H1 (cell line): ENCODE results near the gene PPP1R12A. TPM values are rescaled to one million over a fixed set of nuclear protein-coding genes. Genes with fewer than 3 reads are reported as not detected.

Source experiments
- CTCF ChIA-PET: fragments of 300-600 bp; sonication (Branson Sonifier 250); formaldehyde crosslinking; loops from one replicate; lab custom pipeline; 2021; ENCODE audit not compliant: partially characterized antibody; lab: Charles Lee
- POLR2A ChIA-PET: fragments of 300-600 bp; sonication (Branson Sonifier 250); formaldehyde crosslinking; loops from one replicate; lab custom pipeline; 2021; ENCODE audit warnings: inconsistent platforms; ENCODE audit not compliant: partially characterized antibody; lab: Charles Lee
- DNase-seq, 2 experiments: peaks; one replicate each; pipeline versions ENCODE4 v3.0.0 to v3.0.0-alpha.2; 2010 to 2022; ENCODE audit warnings: low spot score in 2 of 2, low read depth in 1 of 2, mixed read lengths in 1 of 2
- FAIRE-seq: peaks from 2 replicates; lab custom pipeline; 2011; peaks lifted over from hg19 to GRCh38; lab: Jason Lieb, UNC
- H2AFZ ChIP-seq: 2 replicates; pipeline ENCODE4 v1.8.1; 2012; ENCODE audit warnings: low read length, inconsistent platforms
- H2AK5ac ChIP-seq: 2 replicates; pipeline ENCODE4 v1.6.1; 2013; ENCODE audit warnings: low read depth, low read length
- H2BK120ac ChIP-seq: replicated peaks from 2 replicates; pipeline ENCODE3; 2013; ENCODE audit warnings: low read depth, low read length, inconsistent platforms
- H2BK12ac ChIP-seq: 2 replicates; pipeline ENCODE4 v1.6.1; 2013; ENCODE audit warnings: low read depth, low read length
- H2BK15ac ChIP-seq: 2 replicates; pipeline ENCODE4 v1.6.1; 2013; ENCODE audit warnings: low read length
- H2BK20ac ChIP-seq: 2 replicates; pipeline ENCODE4 v1.6.1; 2013; ENCODE audit warnings: low read length
- H2BK5ac ChIP-seq: 2 replicates; pipeline ENCODE4 v1.6.1; 2013; ENCODE audit warnings: low read depth, low read length
- H3K14ac ChIP-seq: 2 replicates; pipeline ENCODE4 v1.6.1; 2013; ENCODE audit warnings: inconsistent platforms; ENCODE audit not compliant: insufficient read length
- H3K18ac ChIP-seq: 2 replicates; pipeline ENCODE4 v1.6.1; 2013; ENCODE audit warnings: low read length; ENCODE audit errors: extremely low read depth
- H3K23ac ChIP-seq: 2 replicates; pipeline ENCODE4 v1.6.1; 2013; ENCODE audit warnings: inconsistent platforms; ENCODE audit not compliant: insufficient read length
- H3K23me2 ChIP-seq: 2 replicates; pipeline ENCODE4 v1.6.1; 2013; ENCODE audit warnings: low read depth, low read length
- H3K27ac ChIP-seq: 2 replicates; pipeline ENCODE4 v1.6.1; 2011; ENCODE audit warnings: low read depth, low read length, inconsistent platforms
- H3K27me3 ChIP-seq, 4 experiments: replicated peaks in 1 of 4; 1 replicate in 1 of 4; 2 replicates in 3 of 4; pipeline versions ENCODE4 v1.6.1 to v1.8.1; 2011 to 2013; ENCODE audit warnings: low read length in 3 of 4, mild to moderate bottlenecking in 3 of 4, inconsistent platforms in 2 of 4, mixed read lengths in 2 of 4, moderate library complexity in 1 of 4; ENCODE audit not compliant: control insufficient read depth in 3 of 4, insufficient read depth in 3 of 4; ENCODE audit errors: extremely low read depth in 1 of 4
- H3K36me3 ChIP-seq, 4 experiments: 2 replicates each; pipeline versions ENCODE4 v1.6.1 to v1.8.1; 2011 to 2013; ENCODE audit warnings: mild to moderate bottlenecking in 4 of 4, low read length in 3 of 4, moderate library complexity in 2 of 4, control low read depth in 1 of 4, inconsistent platforms in 1 of 4; ENCODE audit not compliant: insufficient read depth in 4 of 4, control insufficient read depth in 2 of 4
- H3K4ac ChIP-seq: replicated peaks from 2 replicates; pipeline ENCODE3; 2013; ENCODE audit warnings: low read length, low read depth, mixed read lengths, inconsistent platforms; ENCODE audit not compliant: insufficient read length
- H3K4me1 ChIP-seq, 4 experiments: replicated peaks in 1 of 4; 1 replicate in 1 of 4; 2 replicates in 3 of 4; pipeline versions ENCODE4 v1.6.1 to v1.8.1; 2011 to 2013; ENCODE audit warnings: low read length in 3 of 4, inconsistent platforms in 2 of 4, mixed read lengths in 1 of 4; ENCODE audit not compliant: insufficient read depth in 4 of 4, control insufficient read depth in 3 of 4
- H3K4me2 ChIP-seq, 2 experiments: 2 replicates each; pipeline versions ENCODE4 v1.6.1 to v1.8.1; 2011 to 2013; ENCODE audit warnings: low read depth in 2 of 2, low read length in 2 of 2, control low read depth in 1 of 2, inconsistent platforms in 1 of 2, mild to moderate bottlenecking in 1 of 2; ENCODE audit not compliant: insufficient read depth in 1 of 2
- H3K4me3 ChIP-seq, 4 experiments: fragments of 200-600, 300-600 bp in 1 of 4; sonication (generic), shearing (Covaris generic), sonication (Bioruptor Twin) in 1 of 4; 2 replicates each; pipeline versions ENCODE4 v1.5.1 to v1.8.1; 2011 to 2016; ENCODE audit warnings: low read length in 4 of 4, low read depth in 3 of 4, control low read depth in 2 of 4, inconsistent platforms in 2 of 4, mild to moderate bottlenecking in 2 of 4, mixed read lengths in 1 of 4, moderate library complexity in 1 of 4; ENCODE audit not compliant: insufficient read depth in 2 of 4; ENCODE audit errors: extremely low read depth in 1 of 4
- H3K56ac ChIP-seq: replicated peaks from 2 replicates; pipeline ENCODE3; 2013; ENCODE audit warnings: low read depth, mild to moderate bottlenecking, mixed read lengths, low read length, inconsistent platforms; ENCODE audit not compliant: insufficient read length
- H3K79me1 ChIP-seq: 2 replicates; pipeline ENCODE4 v1.6.1; 2013; ENCODE audit warnings: low read depth, low read length, control low read depth
- H3K79me2 ChIP-seq, 2 experiments: 2 replicates each; pipeline versions ENCODE4 v1.6.1 to v1.8.1; 2012 to 2013; ENCODE audit warnings: low read length in 2 of 2, mild to moderate bottlenecking in 2 of 2, inconsistent platforms in 1 of 2; ENCODE audit not compliant: insufficient read depth in 2 of 2, control insufficient read depth in 1 of 2
- H3K9ac ChIP-seq, 4 experiments: replicated peaks in 1 of 4; 1 replicate in 1 of 4; 2 replicates in 3 of 4; pipeline versions ENCODE4 v1.6.1 to v1.8.1; 2011 to 2013; ENCODE audit warnings: low read depth in 3 of 4, low read length in 3 of 4, control low read depth in 2 of 4, mild to moderate bottlenecking in 2 of 4, moderate library complexity in 2 of 4, inconsistent platforms in 1 of 4; ENCODE audit errors: extremely low read depth in 1 of 4
- H3K9me3 ChIP-seq, 2 experiments: 2 replicates each; pipeline versions ENCODE4 v1.6.1 to v1.8.1; 2012 to 2013; ENCODE audit warnings: mild to moderate bottlenecking in 2 of 2, moderate library complexity in 2 of 2, control low read depth in 1 of 2, inconsistent platforms in 1 of 2, low read depth in 1 of 2, low read length in 1 of 2, mixed read lengths in 1 of 2; ENCODE audit not compliant: insufficient read depth in 2 of 2
- H4K20me1 ChIP-seq, 2 experiments: replicated peaks in 1 of 2; 2 replicates each; pipeline versions ENCODE3 to v1.8.1; 2011 to 2013; ENCODE audit warnings: inconsistent platforms in 2 of 2, low read length in 2 of 2, mild to moderate bottlenecking in 1 of 2; ENCODE audit not compliant: insufficient read depth in 2 of 2, control insufficient read depth in 1 of 2
- H4K5ac ChIP-seq: 2 replicates; pipeline ENCODE4 v1.6.1; 2013; ENCODE audit warnings: low read length, low read depth, mixed read lengths, inconsistent platforms; ENCODE audit not compliant: insufficient read length
- H4K8ac ChIP-seq: 2 replicates; pipeline ENCODE4 v1.8.0; 2013; ENCODE audit warnings: mild to moderate bottlenecking, moderate library complexity, low read length, inconsistent platforms; ENCODE audit not compliant: insufficient read depth; ENCODE audit errors: extremely low read depth
- H4K91ac ChIP-seq: replicated peaks from 2 replicates; pipeline ENCODE3; 2013; ENCODE audit warnings: low read length, mixed read lengths, inconsistent platforms; ENCODE audit not compliant: insufficient read length
- ASH2L ChIP-seq: fragments of 200-600, 300-600 bp; sonication (generic); IDR thresholded peaks from one replicate; pipeline ENCODE4 v1.7.1; 2017; ENCODE audit warnings: low read length
- CHD1 ChIP-seq: IDR thresholded peaks from 2 replicates; pipeline ENCODE4 v1.6.1; 2012; ENCODE audit warnings: low read depth, low read length, improper control_type of control experiment
- FOSL1 ChIP-seq: IDR thresholded peaks from 2 replicates; pipeline ENCODE4 v1.6.1; 2011; ENCODE audit warnings: mild to moderate bottlenecking, low read depth, low read length, moderate library complexity; ENCODE audit not compliant: insufficient read depth
- JUND ChIP-seq: IDR thresholded peaks from 2 replicates; pipeline ENCODE4 v1.6.1; 2011; ENCODE audit warnings: mild to moderate bottlenecking, improper control_type of control experiment, low read length
- KDM1A ChIP-seq: fragments of 200-600, 300-600 bp; sonication (generic); IDR thresholded peaks from 2 replicates; pipeline ENCODE4 v1.7.1; 2016; ENCODE audit warnings: mild to moderate bottlenecking, low read length, borderline replicate concordance
- MAFK ChIP-seq: IDR thresholded peaks from 2 replicates; pipeline ENCODE4 v1.6.1; 2012; ENCODE audit warnings: low read depth, mild to moderate bottlenecking, improper control_type of control experiment, low read length
- POLR2AphosphoS5 ChIP-seq: IDR thresholded peaks from 2 replicates; pipeline ENCODE4 v1.6.1; 2011; ENCODE audit warnings: low read depth, low read length
- SIN3A ChIP-seq, 2 experiments: IDR thresholded peaks in 1 of 2; conservative IDR thresholded peaks in 1 of 2; 2 replicates each; pipeline ENCODE4 v1.6.1; 2011 to 2012; ENCODE audit warnings: low read length in 2 of 2, improper control_type of control experiment in 1 of 2, low read depth in 1 of 2, mild to moderate bottlenecking in 1 of 2
- SP1 ChIP-seq: IDR thresholded peaks from 2 replicates; pipeline ENCODE4 v1.6.1; 2011; ENCODE audit warnings: low read depth, low read length
- SP2 ChIP-seq: IDR thresholded peaks from 2 replicates; pipeline ENCODE4 v1.6.1; 2012; ENCODE audit warnings: mild to moderate bottlenecking, low read length, inconsistent platforms
- SRF ChIP-seq: IDR thresholded peaks from 2 replicates; pipeline ENCODE4 v1.6.1; 2011; ENCODE audit warnings: mild to moderate bottlenecking, low read depth, low read length, moderate library complexity
- TAF1 ChIP-seq: IDR thresholded peaks from 2 replicates; pipeline ENCODE4 v1.6.1; 2011; ENCODE audit warnings: mild to moderate bottlenecking, low read depth, low read length
- TCF12 ChIP-seq: IDR thresholded peaks from 2 replicates; pipeline ENCODE4 v1.6.1; 2011; ENCODE audit warnings: low read depth, mild to moderate bottlenecking, low read length
- ZNF274 ChIP-seq: IDR thresholded peaks from 2 replicates; pipeline ENCODE4 v1.7.0; 2012; ENCODE audit warnings: low read length, borderline replicate concordance; ENCODE audit errors: extremely low read depth
- WGBS, 2 experiments: shearing (Covaris generic) in 1 of 2; methylation state at CpG; one replicate each; pipeline versions ENCODE4 v1.1.6 to v1.1.7; 2013 to 2015; ENCODE audit warnings: low lambda C conversion rate in 2 of 2, mixed read lengths in 2 of 2, inconsistent platforms in 1 of 2, low coverage in 1 of 2, missing lambda C conversion rate in 1 of 2; ENCODE audit not compliant: insufficient replicate concordance in 2 of 2, insufficient coverage in 1 of 2, insufficient read length in 1 of 2; ENCODE audit errors: extremely low coverage in 1 of 2, missing lambda C conversion rate in 1 of 2; 5-methylcytosine and 5-hydroxymethylcytosine counted together
- polyA plus RNA-seq, 7 experiments: library from polyadenylated mRNA; depleted of rRNA in 3 of 7; stranded (reverse) in 5 of 7; unstranded in 2 of 7; fragments of >200 nt in 5 of 7; fragments of 200-250 nt in 2 of 7; gene quantifications; 1 replicate in 5 of 7; 2 replicates in 1 of 7; 4 replicates in 1 of 7; pipeline versions ENCODE4 v1.2.1 to v1.2.3, GENCODE V29; 2011 to 2013; ENCODE audit warnings: missing spikeins in 2 of 7, mixed read lengths in 2 of 7
- total RNA-seq: library from RNA; stranded (reverse); fragmentation: NEBNext Ultra II Directional; extraction: Animal tissue kit (Norgen Biotek cat#: 25700); gene quantifications from 2 replicates; pipeline ENCODE4 v1.2.1, GENCODE V29; 2021

The PPP1R12A gene
- total and polyA plus RNA-seq, 2 of the 8 experiments (the other 6 are each of a cell fraction or from before 2014, with no cell fraction given) = 14.7 to 81.5 TPM

DNA sequence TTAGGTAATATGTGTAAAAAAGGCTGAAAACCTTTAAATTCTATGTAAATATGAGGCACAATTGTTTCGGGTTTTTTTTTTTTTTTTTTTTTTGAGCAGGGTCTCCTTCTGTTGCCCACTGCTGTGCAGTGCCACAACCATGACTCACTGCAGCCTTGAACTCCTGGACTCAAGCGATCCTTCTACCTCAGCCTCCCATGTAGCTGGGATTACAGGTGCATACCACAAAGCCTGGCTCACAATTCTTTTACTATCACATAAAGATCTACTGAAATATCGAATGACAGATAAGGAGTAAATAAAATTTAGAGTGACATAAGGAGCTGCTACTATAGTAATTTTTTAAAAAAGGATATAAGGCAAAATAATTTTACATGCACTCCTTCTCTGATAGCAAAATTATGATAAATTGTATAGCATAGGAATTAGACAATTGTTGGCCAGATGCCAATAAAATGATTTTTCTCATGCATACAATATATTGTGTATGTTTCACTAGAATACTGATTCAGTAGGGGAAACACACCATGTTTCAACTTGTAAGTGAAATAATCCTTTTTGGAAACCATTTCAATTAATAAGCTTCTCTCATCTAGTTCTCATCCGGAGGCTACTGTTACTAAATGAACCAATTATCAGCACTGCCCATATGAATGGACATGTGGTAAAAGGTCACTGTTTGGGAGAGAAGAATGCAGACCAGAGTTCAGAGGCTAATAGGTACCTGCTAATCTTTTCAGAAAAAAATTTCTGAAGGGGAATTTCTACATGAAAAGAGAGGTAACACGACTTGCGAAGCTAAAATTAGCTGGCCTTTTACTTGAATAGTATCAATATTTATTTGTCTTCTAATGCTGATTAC lies 108.4 kb downstream of the PPP1R12A start:
- no peak overlapping the region for H3K4me3 ChIP-seq
- H2AK5ac ChIP-seq = no peak overlapping the region
- no peak overlapping the region for H2BK5ac ChIP-seq
- no peak overlapping the region for H2AFZ ChIP-seq
- H3K4me1 ChIP-seq = no peaks in the 10 kb centered on the region
- ChIA-PET CTCF (interaction anchor here (0.6 kb wide), 1 partner anchor 497 kb away, joined by 4 read pairs; no protein-coding TSS in a partner anchor), POLR2A (interaction anchor here (1.8 kb wide), 1 partner anchor 9 kb away, joined by 5 read pairs; no protein-coding TSS in a partner anchor)
- no peaks in the 10 kb centered on the region for H3K23me2 ChIP-seq
- no peaks in the 10 kb centered on the region for H3K9me3 ChIP-seq
- no peak overlapping the region for H4K91ac ChIP-seq
- H2BK20ac ChIP-seq = no peak overlapping the region
- no peak overlapping the region for H3K4ac ChIP-seq
- TF ChIP-seq SP2 = no peak
- no peak for TF ChIP-seq SP1
- no peak for TF ChIP-seq JUND
- no peak for TF ChIP-seq TCF12
- TF ChIP-seq ZNF274 = no peak
- no peak for TF ChIP-seq ASH2L
- TF ChIP-seq FOSL1 = no peak
- TF ChIP-seq CHD1 = no peak
- TF ChIP-seq SIN3A (conservative IDR thresholded peaks at IDR 0.05 in 1 of 2, IDR thresholded peaks at IDR 0.05 in 1 of 2; ENCODE audit: low read depth in 1 of 2, low read length in 2 of 2) = no peak
- TF ChIP-seq TAF1 = no peak
- TF ChIP-seq KDM1A = no peak
- no peak for TF ChIP-seq POLR2AphosphoS5
- no peak for TF ChIP-seq MAFK
- TF ChIP-seq SRF = no peak
- TF ChIP-seq, all 59 proteins: peak for 0
- H2BK120ac ChIP-seq = no peak overlapping the region
- no peak overlapping the region for H3K56ac ChIP-seq
- no peaks in the 10 kb centered on the region for H4K20me1 ChIP-seq
- H3K23ac ChIP-seq = no peak overlapping the region
- no peak overlapping the region for H2BK12ac ChIP-seq
- WGBS, 2 experiments = 83% methylated on average over 6 of the region's 6 CpGs; no CpG with 5 or more reads in 1 of the 2 experiments
- no peak for DNase-seq
- no peaks in the 10 kb centered on the region for H3K79me2 ChIP-seq
- no peak overlapping the region for H3K9ac ChIP-seq
- H3K36me3 ChIP-seq = peaks cover 0 to 4% (median 0%) of the 10 kb centered on the region in 4 experiments; a peak in 1 of 8 replicates
- no peak overlapping the region for H4K8ac ChIP-seq
- FAIRE-seq = no peak
- no peak overlapping the region for H3K4me2 ChIP-seq
- no peak overlapping the region for H3K27ac ChIP-seq
- no peak overlapping the region for H3K18ac ChIP-seq
- H3K79me1 ChIP-seq = no peaks in the 10 kb centered on the region
- no peaks in the 10 kb centered on the region for H3K27me3 ChIP-seq
- H3K14ac ChIP-seq = no peak overlapping the region
- no peak overlapping the region for H2BK15ac ChIP-seq
- H4K5ac ChIP-seq = no peak overlapping the region
